Endothelial cell of umbilical vein (primary cell): ENCODE results near the gene GSN. TPM values are rescaled to one million over a fixed set of nuclear protein-coding genes. Genes with fewer than 3 reads are reported as not detected.

ENCODE experiments used
- BruUV-seq: library from RNA; stranded (reverse); fragments of 400-500 nt; replicated peaks from 2 replicates; lab custom pipeline; 2021; lab: Mats Ljungman, UMichigan
- CTCF ChIA-PET: fragments of 300-600, 350-600 bp; sonication (Branson Sonifier 250); formaldehyde crosslinking; loops from one replicate; lab custom pipeline; 2021; ENCODE audit warnings: antibody characterized with exemption, inconsistent platforms; lab: Charles Lee
- POLR2A ChIA-PET: fragments of 300-600, 350-600 bp; sonication (Branson Sonifier 250); formaldehyde crosslinking; loops from one replicate; lab custom pipeline; 2021; ENCODE audit warnings: antibody characterized with exemption, inconsistent platforms; lab: Charles Lee
- DNase-seq: peaks from one replicate; pipeline ENCODE4 v3.0.0-alpha.2; 2011; ENCODE audit warnings: low read depth, low spot score
- FAIRE-seq: peaks from 2 replicates; lab custom pipeline; 2011; peaks lifted over from hg19 to GRCh38; lab: Jason Lieb, UNC
- H2AFZ ChIP-seq: 2 replicates; pipeline ENCODE4 v1.6.0; 2012; ENCODE audit warnings: low read depth, low read length, control low read depth, inconsistent platforms
- H3K27ac ChIP-seq: 2 replicates; pipeline ENCODE4 v1.5.1; 2011; ENCODE audit warnings: low read depth, mild to moderate bottlenecking, control low read depth, low read length, moderate library complexity; ENCODE audit not compliant: insufficient read depth
- H3K27me3 ChIP-seq, 2 experiments: 2 replicates each; pipeline versions ENCODE4 v1.6.0 to v1.6.1; 2011; ENCODE audit warnings: low read length in 2 of 2, mixed read lengths in 1 of 2; ENCODE audit not compliant: control insufficient read depth in 2 of 2, insufficient read depth in 2 of 2
- H3K36me3 ChIP-seq, 2 experiments: 2 replicates in 1 of 2; 3 replicates in 1 of 2; pipeline ENCODE4 v1.5.1; 2011; ENCODE audit warnings: low read length in 2 of 2, mild to moderate bottlenecking in 1 of 2, moderate library complexity in 1 of 2; ENCODE audit not compliant: control insufficient read depth in 2 of 2, insufficient read depth in 2 of 2; ENCODE audit errors: extremely low read depth in 1 of 2
- H3K4me1 ChIP-seq: 3 replicates; pipeline ENCODE4 v1.5.1; 2011; ENCODE audit warnings: mild to moderate bottlenecking, low read length; ENCODE audit not compliant: control insufficient read depth, insufficient read depth; ENCODE audit errors: extremely low read depth
- H3K4me2 ChIP-seq: 2 replicates; pipeline ENCODE4 v1.6.1; 2011; ENCODE audit warnings: low read length, control low read depth, mixed read lengths; ENCODE audit not compliant: insufficient read depth
- H3K4me3 ChIP-seq, 3 experiments: fragments of 200-600 bp in 1 of 3; sonication (generic), shearing (Covaris generic) in 1 of 3; replicated peaks in 1 of 3; 2 replicates each; pipeline ENCODE4 v1.5.1; 2011 to 2016; ENCODE audit warnings: control low read depth in 3 of 3, low read length in 3 of 3, mild to moderate bottlenecking in 2 of 3, inconsistent platforms in 1 of 3, low read depth in 1 of 3, moderate library complexity in 1 of 3; ENCODE audit not compliant: insufficient read depth in 1 of 3
- H3K79me2 ChIP-seq: 2 replicates; pipeline ENCODE4 v1.6.0; 2012; ENCODE audit warnings: low read length, inconsistent platforms; ENCODE audit not compliant: control insufficient read depth, insufficient read depth
- H3K9ac ChIP-seq: replicated peaks from 2 replicates; pipeline ENCODE3; 2011; ENCODE audit warnings: low read length, control low read depth; ENCODE audit not compliant: insufficient read depth; ENCODE audit errors: extremely low read depth
- H3K9me1 ChIP-seq: replicated peaks from 3 replicates; pipeline ENCODE4 v1.6.0; 2011; ENCODE audit warnings: mild to moderate bottlenecking, low read length; ENCODE audit not compliant: control insufficient read depth, insufficient read depth; ENCODE audit errors: extremely low read depth
- H3K9me3 ChIP-seq: replicated peaks from 2 replicates; pipeline ENCODE4 v1.5.1; 2012; ENCODE audit warnings: low read length, inconsistent platforms; ENCODE audit not compliant: control insufficient read depth, insufficient read depth
- H4K20me1 ChIP-seq: replicated peaks from 2 replicates; pipeline ENCODE3; 2011; ENCODE audit warnings: mild to moderate bottlenecking, low read length; ENCODE audit not compliant: control insufficient read depth, insufficient read depth; ENCODE audit errors: extremely low read depth
- CTCF ChIP-seq, 2 donors: IDR thresholded peaks; 1 replicate in 1 of 2; 2 replicates in 1 of 2; pipeline ENCODE4 v1.5.1; 2011; ENCODE audit warnings: low read length in 2 of 2, mild to moderate bottlenecking in 2 of 2, moderate library complexity in 2 of 2, control low read depth in 1 of 2, inconsistent platforms in 1 of 2, low read depth in 1 of 2; ENCODE audit not compliant: insufficient read depth in 1 of 2; ENCODE audit errors: extremely low read depth in 1 of 2
- EZH2 ChIP-seq: IDR thresholded peaks from 2 replicates; pipeline ENCODE4 v1.6.1; 2012; ENCODE audit warnings: borderline replicate concordance, low read depth, mild to moderate bottlenecking, moderate library complexity, low read length, inconsistent platforms; ENCODE audit not compliant: severe bottlenecking
- FOS ChIP-seq: IDR thresholded peaks from 2 replicates; pipeline ENCODE4 v1.6.1; 2011; ENCODE audit warnings: mild to moderate bottlenecking, low read length, moderate library complexity, borderline replicate concordance; ENCODE audit not compliant: insufficient read depth
- GATA2 ChIP-seq: IDR thresholded peaks from 2 replicates; pipeline ENCODE4 v1.7.0; 2011; ENCODE audit warnings: low read depth, mild to moderate bottlenecking, moderate library complexity, mixed read lengths, low read length; ENCODE audit not compliant: insufficient read length, insufficient read depth
- JUN ChIP-seq: IDR thresholded peaks from 2 replicates; pipeline ENCODE4 v1.6.1; 2011; ENCODE audit warnings: borderline replicate concordance, low read depth; ENCODE audit not compliant: insufficient read length, insufficient read depth
- MAX ChIP-seq: IDR thresholded peaks from 2 replicates; pipeline ENCODE4 v1.6.1; 2011; ENCODE audit not compliant: insufficient read depth, insufficient read length
- MYC ChIP-seq: IDR thresholded peaks from one replicate; pipeline ENCODE4 v1.6.1; 2011; ENCODE audit warnings: mild to moderate bottlenecking, low read depth, low read length
- POLR2A ChIP-seq: IDR thresholded peaks from 2 replicates; pipeline ENCODE4 v1.6.1; 2012; ENCODE audit warnings: low read depth, mild to moderate bottlenecking, control low read depth, low read length
- POLR2AphosphoS5 ChIP-seq: IDR thresholded peaks from 2 replicates; pipeline ENCODE4 v1.6.1; 2012; ENCODE audit warnings: low read depth, mild to moderate bottlenecking, control low read depth, low read length, moderate library complexity; ENCODE audit not compliant: insufficient read depth
- dilution Hi-C: fragments of 300-500 bp; cut with MboI; formaldehyde crosslinking; loops from one replicate; pipeline ENCODE4 v1.15.0; 2019; ENCODE audit warnings: low sequenced_read_pairs; ENCODE audit not compliant: extremely low pct_ligation_motif_present
- intact Hi-C: fragments of 100-400 bp; cut with micrococcal nuclease; formaldehyde crosslinking; loops from one replicate; pipeline ENCODE4 v1.10.0; 2022
- polyA plus RNA-seq, 4 experiments: library from polyadenylated mRNA; depleted of rRNA in 3 of 4; stranded (reverse) in 3 of 4; unstranded in 1 of 4; fragments of >200 nt; gene quantifications; 2 replicates each; pipeline versions ENCODE4 v1.2.1 to v1.2.3, GENCODE V29; 2011 to 2012; ENCODE audit warnings: missing spikeins in 1 of 4
- total RNA-seq: library from RNA; stranded (reverse); gene quantifications from 2 replicates; pipeline ENCODE4 v1.2.3, GENCODE V29; 2021

GSN gene
- total and polyA plus RNA-seq, 2 donors (not counting 3 experiments of a cell fraction or from before 2014, with no cell fraction given), result 130 to 232 TPM

DNA sequence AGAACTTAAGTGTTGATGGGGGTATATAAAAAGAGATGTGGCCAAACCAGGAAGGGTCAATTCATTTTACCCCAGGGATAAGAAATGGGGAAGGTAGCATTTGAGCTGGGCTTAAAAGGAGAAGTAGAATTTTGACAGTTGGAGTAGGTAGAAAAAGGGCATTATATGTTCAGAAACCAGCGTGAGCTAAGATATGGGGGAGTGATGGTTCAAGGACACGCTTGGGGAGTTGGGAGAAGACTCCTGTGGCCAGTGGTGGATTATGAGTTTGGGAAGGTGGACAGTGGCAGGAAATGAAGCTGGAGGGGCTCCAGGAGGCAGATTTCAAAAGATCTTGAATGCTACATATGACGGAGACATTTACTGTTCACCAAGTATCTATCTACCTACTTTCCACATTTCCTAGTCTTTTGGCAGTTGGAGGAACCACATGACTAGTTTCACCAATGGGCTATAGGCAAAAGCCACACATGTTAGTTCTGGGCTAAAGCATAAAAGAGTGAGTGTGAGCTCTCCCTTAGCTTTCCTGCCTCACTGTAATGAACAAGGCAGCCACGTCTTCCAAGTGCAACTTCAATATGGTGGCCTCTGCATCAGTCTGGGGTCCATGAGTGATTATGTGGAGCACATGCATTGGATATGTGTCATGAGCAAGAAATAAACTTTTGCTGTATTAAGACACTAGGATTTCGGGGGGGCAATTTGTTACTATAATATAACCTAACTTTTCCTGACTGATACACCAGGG lies 15.7 kb upstream of the GSN start:
- CTCF ChIA-PET, result interaction anchor here (0.9 to 3.2 kb wide), 7 partner anchors 8 to 35 kb away, joined by 3 to 12 read pairs (median 5); partner anchors contain the start of gene GSN
- dilution Hi-C loops, result no loop called here

More for the DNA sequence above, 15.7 kb upstream of the GSN start:
- H3K9me3 ChIP-seq, result no peaks in the 10 kb centered on the region
- POLR2A ChIA-PET, result no interaction called here
- H3K9ac ChIP-seq, result no peak overlapping the region
- no peaks in the 10 kb centered on the region for H4K20me1 ChIP-seq
- H2AFZ ChIP-seq, result no peak overlapping the region
- H3K27me3 ChIP-seq, result peaks cover 13 to 16% of the 10 kb centered on the region in 2 experiments
- H3K79me2 ChIP-seq, result no peaks in the 10 kb centered on the region
- no peak overlapping the region for H3K4me2 ChIP-seq
- no peaks in the 10 kb centered on the region for H3K4me1 ChIP-seq
- FAIRE-seq (no peak), DNase-seq (no peak)
- TF ChIP-seq GATA2 (no peak), EZH2 (no peak), CTCF (IDR thresholded peaks at IDR 0.05; ENCODE audit: extremely low read depth in 1 of 2, insufficient read depth in 1 of 2, low read depth in 1 of 2, low read length in 2 of 2) (no peak), MAX (no peak), POLR2AphosphoS5 (no peak), JUN (no peak), POLR2A (no peak), FOS (no peak), MYC (no peak)
- intact Hi-C loops, result no loop called here
- no peak overlapping the region for H3K27ac ChIP-seq
- H3K9me1 ChIP-seq, result no peaks in the 10 kb centered on the region
- no peaks in the 10 kb centered on the region for H3K36me3 ChIP-seq
- H3K4me3 ChIP-seq, result no peak overlapping the region
- BruUV-seq, result no TSS peak
